ENCODE data around the gene DMAC1.

Gene DMAC1

GRCh38 chr9:7816021-7816420 is 16.4 kb upstream of the DMAC1 start:
- Histone ChIP-seq H3K9me3 (ENCODE audit: control insufficient read depth, insufficient read depth, low read length) (no peaks in the 10 kb centered on the region), H3K27ac (ENCODE audit: low read length) (no peak overlapping the region), H3K4me3 (ENCODE audit: low read length) (no peak overlapping the region), H3K4me1 (ENCODE audit: control insufficient read depth, insufficient read depth, low read length) (no peaks in the 10 kb centered on the region), H3K27me3 (ENCODE audit: control insufficient read depth, insufficient read depth, low read length) (no peaks in the 10 kb centered on the region), H3K36me3 (ENCODE audit: control insufficient read depth, insufficient read depth, low read length) (no peaks in the 10 kb centered on the region)
- no peak for DNase-seq (ENCODE audit: low read depth, low spot score)
- WGBS (ENCODE audit: insufficient coverage, insufficient read length): no CpG with 5 or more reads among the region's 2 CpGs

GRCh38 chr9:7813030-7813429 is 13.5 kb upstream of the DMAC1 start:
- Histone ChIP-seq H3K4me3 (ENCODE audit: low read length) (no peak overlapping the region), H3K27me3 (ENCODE audit: control insufficient read depth, insufficient read depth, low read length) (no peaks in the 10 kb centered on the region), H3K4me1 (ENCODE audit: control insufficient read depth, insufficient read depth, low read length) (no peaks in the 10 kb centered on the region), H3K27ac (ENCODE audit: low read length) (no peak overlapping the region), H3K36me3 (ENCODE audit: control insufficient read depth, insufficient read depth, low read length) (no peaks in the 10 kb centered on the region), H3K9me3 (ENCODE audit: control insufficient read depth, insufficient read depth, low read length) (no peaks in the 10 kb centered on the region)
- WGBS (ENCODE audit: insufficient coverage, insufficient read length): no CpG with 5 or more reads among the region's 2 CpGs
- no peak for DNase-seq (ENCODE audit: low read depth, low spot score)

- Histone ChIP-seq H3K27me3 (ENCODE audit: control insufficient read depth, insufficient read depth, low read length) (no peaks in the 10 kb centered on the region), H3K4me1 (ENCODE audit: control insufficient read depth, insufficient read depth, low read length) (no peaks in the 10 kb centered on the region), H3K9me3 (ENCODE audit: control insufficient read depth, insufficient read depth, low read length) (no peaks in the 10 kb centered on the region), H3K27ac (ENCODE audit: low read length) (no peak overlapping the region), H3K4me3 (ENCODE audit: low read length) (no peak overlapping the region), H3K36me3 (ENCODE audit: control insufficient read depth, insufficient read depth, low read length) (no peaks in the 10 kb centered on the region)
- WGBS (ENCODE audit: insufficient coverage, insufficient read length): no CpG with 5 or more reads among the region's 3 CpGs
- DNase-seq (ENCODE audit: low read depth, low spot score): no peak
Observed at GRCh38 chr9:7811677-7812076, 12.1 kb upstream of the DMAC1 start.

GRCh38 chr9:7802666-7803065 is 3.1 kb upstream of the DMAC1 start:
- H3K9me3 ChIP-seq (ENCODE audit: control insufficient read depth, insufficient read depth, low read length): no peaks in the 10 kb centered on the region
- H3K4me1 ChIP-seq (ENCODE audit: control insufficient read depth, insufficient read depth, low read length): no peaks in the 10 kb centered on the region
- H3K27ac ChIP-seq (ENCODE audit: low read length): no peak overlapping the region
- no peaks in the 10 kb centered on the region for H3K36me3 ChIP-seq (ENCODE audit: control insufficient read depth, insufficient read depth, low read length)
- no peaks in the 10 kb centered on the region for H3K27me3 ChIP-seq (ENCODE audit: control insufficient read depth, insufficient read depth, low read length)
- no peak overlapping the region for H3K4me3 ChIP-seq (ENCODE audit: low read length)
- DNase-seq (ENCODE audit: low read depth, low spot score): no peak

- Histone ChIP-seq H3K36me3 (ENCODE audit: control insufficient read depth, insufficient read depth, low read length) (peaks cover 4% of the 10 kb centered on the region; the same call in 1 of the 2 replicates), H3K4me1 (ENCODE audit: control insufficient read depth, insufficient read depth, low read length) (no peaks in the 10 kb centered on the region), H3K4me3 (ENCODE audit: low read length) (no peak overlapping the region), H3K27ac (ENCODE audit: low read length) (no peak overlapping the region), H3K27me3 (ENCODE audit: control insufficient read depth, insufficient read depth, low read length) (no peaks in the 10 kb centered on the region), H3K9me3 (ENCODE audit: control insufficient read depth, insufficient read depth, low read length) (no peaks in the 10 kb centered on the region)
- no CpG with 5 or more reads among the region's 8 CpGs for WGBS (ENCODE audit: insufficient coverage, insufficient read length)
- no peak for DNase-seq (ENCODE audit: low read depth, low spot score)
Observed at GRCh38 chr9:7799944-7800285, 337 bp upstream of the DMAC1 start.

- Histone ChIP-seq H3K4me3 (ENCODE audit: low read length) (no peak overlapping the region), H3K9me3 (ENCODE audit: control insufficient read depth, insufficient read depth, low read length) (no peaks in the 10 kb centered on the region), H3K36me3 (ENCODE audit: control insufficient read depth, insufficient read depth, low read length) (peaks cover 4% of the 10 kb centered on the region; the same call in 1 of the 2 replicates), H3K27me3 (ENCODE audit: control insufficient read depth, insufficient read depth, low read length) (no peaks in the 10 kb centered on the region), H3K4me1 (ENCODE audit: control insufficient read depth, insufficient read depth, low read length) (no peaks in the 10 kb centered on the region), H3K27ac (ENCODE audit: low read length) (no peak overlapping the region)
- no CpG with 5 or more reads among the region's 3 CpGs for WGBS (ENCODE audit: insufficient coverage, insufficient read length)
- DNase-seq (ENCODE audit: low read depth, low spot score): no peak
Observed at GRCh38 chr9:7794196-7794595, 5.4 kb downstream of the DMAC1 start.

GRCh38 chr9:7791394-7791793 is 8.2 kb downstream of the DMAC1 start:
- Histone ChIP-seq H3K9me3 (ENCODE audit: control insufficient read depth, insufficient read depth, low read length) (no peaks in the 10 kb centered on the region), H3K36me3 (ENCODE audit: control insufficient read depth, insufficient read depth, low read length) (peaks cover 4% of the 10 kb centered on the region; the same call in 1 of the 2 replicates), H3K27me3 (ENCODE audit: control insufficient read depth, insufficient read depth, low read length) (no peaks in the 10 kb centered on the region), H3K4me3 (ENCODE audit: low read length) (no peak overlapping the region), H3K4me1 (ENCODE audit: control insufficient read depth, insufficient read depth, low read length) (no peaks in the 10 kb centered on the region), H3K27ac (ENCODE audit: low read length) (no peak overlapping the region)
- WGBS (ENCODE audit: insufficient coverage, insufficient read length): no CpG with 5 or more reads among the region's 4 CpGs
- no peak for DNase-seq (ENCODE audit: low read depth, low spot score)

GRCh38 chr9:7790819-7791182 is 8.8 kb downstream of the DMAC1 start:
- Histone ChIP-seq H3K27me3 (ENCODE audit: control insufficient read depth, insufficient read depth, low read length) (no peaks in the 10 kb centered on the region), H3K4me1 (ENCODE audit: control insufficient read depth, insufficient read depth, low read length) (no peaks in the 10 kb centered on the region), H3K9me3 (ENCODE audit: control insufficient read depth, insufficient read depth, low read length) (no peaks in the 10 kb centered on the region), H3K4me3 (ENCODE audit: low read length) (no peak overlapping the region), H3K36me3 (ENCODE audit: control insufficient read depth, insufficient read depth, low read length) (peaks cover 4% of the 10 kb centered on the region; the same call in 1 of the 2 replicates), H3K27ac (ENCODE audit: low read length) (no peak overlapping the region)
- no peak for DNase-seq (ENCODE audit: low read depth, low spot score)
- no CpG with 5 or more reads among the region's 6 CpGs for WGBS (ENCODE audit: insufficient coverage, insufficient read length)

- Histone ChIP-seq H3K27ac (ENCODE audit: low read length) (no peak overlapping the region), H3K27me3 (ENCODE audit: control insufficient read depth, insufficient read depth, low read length) (no peaks in the 10 kb centered on the region), H3K4me1 (ENCODE audit: control insufficient read depth, insufficient read depth, low read length) (no peaks in the 10 kb centered on the region), H3K4me3 (ENCODE audit: low read length) (no peak overlapping the region), H3K9me3 (ENCODE audit: control insufficient read depth, insufficient read depth, low read length) (no peaks in the 10 kb centered on the region), H3K36me3 (ENCODE audit: control insufficient read depth, insufficient read depth, low read length) (no peaks in the 10 kb centered on the region; the same call in 1 of the 2 replicates)
- WGBS (ENCODE audit: insufficient coverage, insufficient read length): no CpG with 5 or more reads among the region's 12 CpGs
- no peak for DNase-seq (ENCODE audit: low read depth, low spot score)
Observed at GRCh38 chr9:7790022-7790818, 9.4 kb downstream of the DMAC1 start.

- Histone ChIP-seq H3K36me3 (ENCODE audit: control insufficient read depth, insufficient read depth, low read length) (no peaks in the 10 kb centered on the region; the same call in 1 of the 2 replicates), H3K9me3 (ENCODE audit: control insufficient read depth, insufficient read depth, low read length) (no peaks in the 10 kb centered on the region), H3K4me1 (ENCODE audit: control insufficient read depth, insufficient read depth, low read length) (no peaks in the 10 kb centered on the region), H3K27ac (ENCODE audit: low read length) (no peak overlapping the region), H3K4me3 (ENCODE audit: low read length) (no peak overlapping the region), H3K27me3 (ENCODE audit: control insufficient read depth, insufficient read depth, low read length) (no peaks in the 10 kb centered on the region)
- no peak for DNase-seq (ENCODE audit: low read depth, low spot score)
- no CpG with 5 or more reads among the region's 3 CpGs for WGBS (ENCODE audit: insufficient coverage, insufficient read length)
Observed at GRCh38 chr9:7788772-7789171, 10.8 kb downstream of the DMAC1 start.

- Histone ChIP-seq H3K4me3 (ENCODE audit: low read length) (no peak overlapping the region), H3K4me1 (ENCODE audit: control insufficient read depth, insufficient read depth, low read length) (no peaks in the 10 kb centered on the region), H3K27me3 (ENCODE audit: control insufficient read depth, insufficient read depth, low read length) (no peaks in the 10 kb centered on the region), H3K36me3 (ENCODE audit: control insufficient read depth, insufficient read depth, low read length) (no peaks in the 10 kb centered on the region; the same call in 1 of the 2 replicates), H3K9me3 (ENCODE audit: control insufficient read depth, insufficient read depth, low read length) (no peaks in the 10 kb centered on the region), H3K27ac (ENCODE audit: low read length) (no peak overlapping the region)
- no peak for DNase-seq (ENCODE audit: low read depth, low spot score)
- WGBS (ENCODE audit: insufficient coverage, insufficient read length): no CpG with 5 or more reads among the region's 3 CpGs
Observed at GRCh38 chr9:7785813-7786212, 13.8 kb downstream of the DMAC1 start.

Measured in iPS DF 6.9 (cell line).